Adipose tissue (tissue), 3 donors: Measurements from ENCODE around the gene RAB28. TPM values are rescaled to one million over a fixed set of nuclear protein-coding genes. Genes with fewer than 3 reads are reported as not detected.
A peak's percentile ranks its signal among the peaks of the same experiment; 100 is the strongest.

Experiments
- H3K27ac ChIP-seq: one replicate; pipeline ENCODE4 v1.5.1; 2013; ENCODE audit warnings: low read depth, low read length
- WGBS, 3 donors: extraction: QIAGEN DNeasy Blood & Tissue Kit; methylation state at CpG; one replicate each; pipeline ENCODE4 v1.1.7; 2013; 5-methylcytosine and 5-hydroxymethylcytosine counted together
- polyA plus RNA-seq, 3 donors: library from polyadenylated mRNA; stranded (reverse); fragments of 200-250 nt; gene quantifications; one replicate each; pipeline ENCODE4 v1.2.3, GENCODE V29; 2013
- donor health status: healthy with polysubstance abuse.
- donor health status: Bipolar disorder and iron deficiency.
- donor health status: healthy.

RAB28 gene
- polyA plus RNA-seq, 3 donors, result 5.2 to 33.0 (median 13.4) TPM

DNA sequence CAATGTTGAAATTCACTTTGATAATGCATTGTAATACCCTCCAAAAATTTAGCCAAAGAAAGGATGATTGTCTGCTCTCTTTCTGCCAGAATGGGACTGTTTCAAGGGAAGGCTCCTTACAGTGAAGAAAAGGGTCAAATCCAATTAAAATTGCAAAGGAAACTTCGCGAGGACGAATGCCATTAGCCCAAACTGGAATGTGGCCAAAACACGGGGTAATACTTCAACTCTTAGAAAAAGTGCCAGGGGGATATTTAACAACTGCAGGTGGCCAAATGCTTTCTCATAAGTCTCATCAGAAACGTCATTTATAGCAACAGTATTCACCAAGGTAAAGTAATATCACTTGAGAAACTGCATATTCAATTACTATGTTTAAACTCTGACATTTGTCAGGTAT is 31.1 kb upstream of the RAB28 start:
- no peak overlapping the region for H3K27ac ChIP-seq
- WGBS, 3 donors, result 12 to 34% (median 32%) methylated on average over 5 of the region's 5 CpGs

DNA sequence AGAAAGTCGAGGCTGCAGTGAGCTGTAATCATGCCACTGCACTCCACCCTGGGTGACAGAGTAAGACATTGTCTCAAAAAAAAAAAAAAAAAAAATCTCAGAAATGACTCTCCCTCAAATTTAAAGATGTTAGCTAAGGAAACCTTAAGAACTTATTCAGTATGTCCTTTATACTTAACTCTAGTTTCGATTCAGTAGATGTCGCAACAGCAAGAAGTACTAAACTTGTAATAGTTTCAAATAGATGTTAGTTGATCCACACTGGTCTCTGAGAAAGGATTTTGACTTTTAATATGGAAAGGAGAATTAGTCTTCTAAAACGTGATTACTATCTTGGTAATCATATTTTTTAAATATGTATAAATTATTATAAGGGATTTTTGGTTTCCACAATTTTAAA is 30.6 kb upstream of the RAB28 start:
- no peak overlapping the region for H3K27ac ChIP-seq
- WGBS, 3 donors, result 75 to 80% (median 77%) methylated on average over 4 of the region's 4 CpGs

DNA sequence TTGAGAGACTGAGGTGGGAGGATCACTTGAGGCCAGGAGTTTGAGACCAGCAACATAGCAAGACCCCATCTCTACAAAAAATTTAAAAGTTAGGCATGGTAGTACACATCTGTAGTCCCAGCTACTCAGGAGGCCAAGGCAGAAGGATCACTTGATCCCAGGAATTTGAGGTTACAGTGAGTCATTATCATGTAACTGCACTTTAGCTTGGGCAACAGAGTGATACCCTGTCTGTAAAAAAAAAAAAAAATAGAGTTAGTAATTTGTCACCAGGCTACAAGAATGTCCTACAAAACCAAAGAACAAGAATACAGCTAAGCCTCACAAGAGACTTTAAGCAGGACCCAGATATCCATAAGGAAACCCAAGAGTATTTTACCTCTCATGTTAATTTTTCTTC is 27.0 kb upstream of the RAB28 start:
- H3K27ac ChIP-seq, result no peak overlapping the region

DNA sequence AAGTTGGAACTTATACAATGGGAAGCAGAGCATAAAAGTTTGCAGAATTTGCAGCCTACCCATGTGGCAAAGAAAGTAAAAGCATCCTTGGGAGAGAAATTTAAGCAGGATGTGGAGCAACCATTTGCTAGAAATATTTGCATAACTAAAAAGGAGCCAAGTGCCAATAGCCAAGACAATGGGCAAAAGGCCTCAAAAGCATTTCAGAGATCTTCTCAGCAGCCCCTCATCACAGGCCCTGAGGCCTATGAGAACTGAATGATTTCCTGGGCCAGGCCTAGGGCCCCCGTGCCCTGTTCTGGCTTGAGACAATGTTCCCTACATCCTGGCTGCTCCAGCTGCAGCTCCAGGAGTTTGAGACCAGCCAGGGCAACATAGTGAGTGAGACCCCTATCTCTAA is 25.3 kb upstream of the RAB28 start:
- no peak overlapping the region for H3K27ac ChIP-seq
- WGBS, 3 donors, result 59 to 85% (median 78%) methylated on average over 1 of the region's 1 CpG

DNA sequence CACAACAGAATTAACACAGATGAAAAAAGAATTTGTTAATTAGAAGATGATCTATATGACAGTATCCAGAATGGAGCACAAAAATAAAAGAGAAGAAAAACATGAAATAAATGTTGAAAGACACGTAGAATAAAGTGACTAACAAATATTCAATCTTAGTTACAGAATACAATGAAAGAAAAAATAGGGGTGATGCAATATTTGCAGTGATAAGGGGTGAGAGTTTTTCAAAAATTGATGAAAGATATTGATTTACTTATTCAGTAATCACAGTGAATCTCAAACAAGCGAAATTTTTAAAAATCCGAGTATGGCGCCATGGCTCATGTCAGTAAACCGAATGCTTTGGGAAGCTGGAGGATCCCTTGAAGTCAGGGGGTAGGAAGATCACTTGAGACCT is 20.2 kb upstream of the RAB28 start:
- H3K27ac ChIP-seq, result no peak overlapping the region
- WGBS, 3 donors, result 92 to 96% (median 94%) methylated on average over 5 of the region's 5 CpGs

GRCh38 chr4:13498469-13498868 is 14.3 kb upstream of the RAB28 start:
- WGBS, 3 donors, result 73 to 87% (median 75%) methylated on average over 1 of the region's 1 CpG
- no peak overlapping the region for H3K27ac ChIP-seq

DNA sequence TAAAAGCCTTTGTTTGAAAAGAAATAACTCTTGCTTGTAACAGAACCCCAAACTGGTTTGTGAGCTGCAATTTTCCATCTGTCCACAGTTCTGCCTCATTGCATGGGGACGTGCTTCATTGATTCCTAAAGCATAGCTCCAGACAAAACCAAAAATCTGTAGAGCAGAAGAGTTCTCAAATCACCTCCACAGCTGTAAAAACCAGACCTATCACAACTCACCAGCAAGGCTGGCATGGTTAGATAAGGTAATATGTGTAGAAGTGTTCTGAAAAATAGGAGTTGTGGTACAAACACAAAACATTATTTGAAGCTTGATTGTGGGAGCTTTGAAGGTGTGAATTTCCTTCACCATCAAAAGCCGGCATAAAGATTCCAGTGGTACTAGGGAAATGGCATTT is 12.5 kb upstream of the RAB28 start:
- no peak overlapping the region for H3K27ac ChIP-seq
- whole genome bisulfite sequencing, 3 donors, result 57 to 75% (median 68%) methylated on average over 2 of the region's 2 CpGs

- WGBS, 3 donors, result 83 to 91% (median 87%) methylated on average over 1 of the region's 1 CpG
- no peak overlapping the region for H3K27ac ChIP-seq
Measured at GRCh38 chr4:13495753-13496152, 11.6 kb upstream of the RAB28 start.

GRCh38 chr4:13493793-13494192 is 9.7 kb upstream of the RAB28 start:
- no peak overlapping the region for H3K27ac ChIP-seq

GRCh38 chr4:13492747-13493146 is 8.6 kb upstream of the RAB28 start:
- no peak overlapping the region for H3K27ac ChIP-seq
- WGBS, 3 donors, result 74 to 83% (median 81%) methylated on average over 3 of the region's 3 CpGs

- WGBS, 3 donors, result 1 to 2% (median 2%) methylated on average over 23 of the region's 23 CpGs
- H3K27ac ChIP-seq, result no peak overlapping the region
Measured at GRCh38 chr4:13484749-13485221, 645 bp upstream of the RAB28 start.

- WGBS, 3 donors, result 0 to 1% (median 0%) methylated on average over 27 to 30 of the region's 30 CpGs
- H3K27ac ChIP-seq, result peak overlapping the region; percentile 61
Measured at GRCh38 chr4:13483768-13484121, 395 bp downstream of the RAB28 start.

- no peak overlapping the region for H3K27ac ChIP-seq
- WGBS, 3 donors, result 10 to 25% (median 24%) methylated on average over 17 of the region's 17 CpGs
Measured at GRCh38 chr4:13483136-13483767, 888 bp downstream of the RAB28 start.

DNA sequence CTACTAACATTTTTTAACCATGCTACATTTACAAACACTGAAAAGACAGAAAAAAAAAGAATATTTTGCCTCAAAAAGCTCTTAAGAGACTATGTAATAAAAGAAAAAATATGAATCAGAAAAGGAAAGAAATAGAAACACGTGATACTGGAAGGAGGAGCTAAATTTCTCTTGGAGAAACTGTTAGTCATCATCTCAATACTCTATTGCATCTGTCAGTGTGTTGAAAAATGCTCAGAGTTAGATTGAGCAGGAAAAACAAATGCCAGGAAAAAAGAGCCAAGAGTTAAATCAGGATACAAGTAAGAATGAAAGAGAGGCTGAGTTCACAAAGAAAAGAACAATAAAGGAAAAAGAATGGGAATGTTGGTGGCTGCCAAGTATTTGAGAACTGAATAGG is 2.6 kb downstream of the RAB28 start:
- H3K27ac ChIP-seq, result no peak overlapping the region
- 25 to 38% (median 26%) methylated on average over 1 of the region's 1 CpG for WGBS, 3 donors

- WGBS, 3 donors, result 85 to 93% (median 88%) methylated on average over 1 of the region's 1 CpG
- H3K27ac ChIP-seq, result no peak overlapping the region
Measured at GRCh38 chr4:13478707-13479106, 5.4 kb downstream of the RAB28 start.

DNA sequence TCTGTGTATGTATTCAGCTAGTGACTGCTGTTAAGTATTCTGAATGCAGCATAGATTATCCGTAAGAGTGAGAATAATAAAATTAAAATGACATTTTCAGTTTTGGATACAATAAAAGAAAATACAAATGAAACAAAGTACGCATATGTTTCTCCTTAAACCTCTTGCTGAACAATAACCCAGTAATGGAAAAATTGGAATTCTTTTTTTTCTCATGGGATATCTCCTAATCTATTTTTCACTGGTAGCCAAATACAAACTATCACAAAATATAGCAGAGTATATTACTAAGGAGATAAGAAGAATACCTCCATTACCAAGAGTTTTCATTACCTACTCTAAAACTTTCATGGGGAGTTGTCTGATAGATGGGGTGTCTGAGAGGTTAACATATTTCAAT is 6.0 kb downstream of the RAB28 start:
- WGBS, 3 donors, result 81 to 88% (median 85%) methylated on average over 2 of the region's 2 CpGs
- no peak overlapping the region for H3K27ac ChIP-seq

- H3K27ac ChIP-seq, result no peak overlapping the region
- 53 to 94% (median 64%) methylated on average over 2 of the region's 2 CpGs for WGBS, 3 donors
Measured at GRCh38 chr4:13476915-13477314, 7.2 kb downstream of the RAB28 start.

- no peak overlapping the region for H3K27ac ChIP-seq
Measured at GRCh38 chr4:13476152-13476551, 8.0 kb downstream of the RAB28 start.

- H3K27ac ChIP-seq, result no peak overlapping the region
- WGBS, 3 donors, result 94 to 100% (median 96%) methylated on average over 3 of the region's 3 CpGs
Measured at GRCh38 chr4:13471400-13471799, 12.7 kb downstream of the RAB28 start.

DNA sequence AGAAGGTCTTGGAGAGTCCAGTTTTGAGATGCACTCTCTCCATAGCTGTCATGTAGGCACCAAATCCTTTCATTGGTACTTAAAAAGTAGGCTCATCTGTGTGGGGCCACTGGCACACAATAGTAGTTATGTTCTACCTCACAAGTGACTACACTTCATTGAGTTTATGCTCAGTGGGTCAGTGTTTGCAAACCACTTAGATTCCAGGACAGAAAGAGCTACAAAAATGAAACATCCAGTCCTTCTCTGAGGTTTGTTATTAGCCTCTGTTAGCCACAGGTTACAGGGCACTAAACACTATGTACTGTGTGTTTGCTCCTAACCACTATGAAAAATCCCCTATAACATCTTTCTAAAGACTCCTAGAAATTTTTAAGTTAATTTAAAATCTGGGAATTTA is 13.8 kb downstream of the RAB28 start:
- no peak overlapping the region for H3K27ac ChIP-seq

DNA sequence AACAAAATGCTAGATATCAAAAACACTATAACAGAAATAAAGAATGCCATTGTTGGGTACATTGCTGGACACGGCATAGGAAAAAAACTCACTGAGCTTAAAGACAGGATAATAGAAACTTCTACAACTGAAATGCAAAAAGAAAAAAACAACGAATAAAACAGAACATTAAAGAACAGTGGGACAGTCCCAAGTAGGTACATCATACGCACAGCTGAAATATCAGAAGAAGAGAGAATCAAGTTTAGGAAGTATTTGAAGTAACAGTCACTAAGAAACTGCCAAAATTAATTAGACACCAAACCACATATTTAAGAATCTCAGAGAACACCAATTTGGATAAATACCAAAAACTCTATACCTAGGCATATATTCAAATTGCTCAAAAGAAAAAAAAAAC is 19.2 kb downstream of the RAB28 start:
- no peak overlapping the region for H3K27ac ChIP-seq
- WGBS, 3 donors, result 89 to 98% (median 96%) methylated on average over 3 of the region's 3 CpGs
